Liver (tissue), 9 donors: ENCODE results near the gene RNF151. TPM values are rescaled to one million over a fixed set of nuclear protein-coding genes. Genes with fewer than 3 reads are reported as not detected.

Experiments used
- DNase-seq: peaks from one replicate; pipeline ENCODE4 v3.0.0-alpha.2; 2017; ENCODE audit warnings: low spot score
- H3K27ac ChIP-seq, 2 donors: one replicate each; pipeline ENCODE4 v1.7.0; 2013; ENCODE audit warnings: inconsistent platforms in 2 of 2, low read length in 2 of 2, control low read depth in 1 of 2, low read depth in 1 of 2, mild to moderate bottlenecking in 1 of 2
- H3K27me3 ChIP-seq, 4 donors: one replicate each; pipeline versions ENCODE4 v1.6.1 to v1.7.0; 2013; ENCODE audit warnings: low read length in 3 of 4, inconsistent platforms in 1 of 4, mild to moderate bottlenecking in 1 of 4, moderate library complexity in 1 of 4; ENCODE audit not compliant: control insufficient read depth in 4 of 4, insufficient read depth in 4 of 4
- H3K36me3 ChIP-seq, 4 donors: one replicate each; pipeline versions ENCODE4 v1.6.1 to v1.7.0; 2013; ENCODE audit warnings: low read length in 3 of 4, mild to moderate bottlenecking in 3 of 4, low read depth in 1 of 4, moderate library complexity in 1 of 4; ENCODE audit not compliant: control insufficient read depth in 4 of 4, insufficient read depth in 3 of 4
- H3K4me1 ChIP-seq, 4 donors: one replicate each; pipeline versions ENCODE4 v1.6.1 to v1.7.0; 2013; ENCODE audit warnings: low read length in 3 of 4, mild to moderate bottlenecking in 3 of 4, moderate library complexity in 1 of 4; ENCODE audit not compliant: control insufficient read depth in 4 of 4, insufficient read depth in 4 of 4
- H3K4me3 ChIP-seq, 3 donors: one replicate each; pipeline versions ENCODE4 v1.6.1 to v1.7.0; 2013; ENCODE audit warnings: low read length in 3 of 3, control low read depth in 1 of 3, low read depth in 1 of 3, mild to moderate bottlenecking in 1 of 3
- H3K9ac ChIP-seq, 2 donors: one replicate each; pipeline ENCODE4 v1.7.0; 2013; ENCODE audit warnings: low read length in 2 of 2, mild to moderate bottlenecking in 2 of 2, moderate library complexity in 2 of 2, control low read depth in 1 of 2, low read depth in 1 of 2
- H3K9me3 ChIP-seq, 4 donors: one replicate each; pipeline versions ENCODE4 v1.6.1 to v1.7.0; 2013; ENCODE audit warnings: low read length in 3 of 4; ENCODE audit not compliant: control insufficient read depth in 4 of 4
- EGR1 ChIP-seq, 2 donors: IDR thresholded peaks; 2 replicates each; pipeline ENCODE4 v1.6.1; 2016 to 2018; ENCODE audit warnings: antibody characterized with exemption in 2 of 2, low read depth in 2 of 2
- FOXA1 ChIP-seq: IDR thresholded peaks from 2 replicates; pipeline ENCODE4 v1.6.1; 2016; ENCODE audit warnings: antibody characterized with exemption
- FOXA2 ChIP-seq: IDR thresholded peaks from 2 replicates; pipeline ENCODE4 v1.6.1; 2016; ENCODE audit warnings: antibody characterized with exemption
- GABPA ChIP-seq, 2 donors: IDR thresholded peaks in 1 of 2; conservative IDR thresholded peaks in 1 of 2; 2 replicates each; pipeline ENCODE4 v1.6.1; 2016; ENCODE audit warnings: antibody characterized with exemption in 2 of 2, mild to moderate bottlenecking in 1 of 2, moderate library complexity in 1 of 2
- HNF4A ChIP-seq, 2 donors: conservative IDR thresholded peaks; 2 replicates each; pipeline ENCODE4 v1.6.1; 2016; ENCODE audit warnings: antibody characterized with exemption in 2 of 2, mild to moderate bottlenecking in 2 of 2
- HNF4G ChIP-seq: IDR thresholded peaks from 2 replicates; pipeline ENCODE4 v1.6.1; 2016; ENCODE audit warnings: antibody characterized with exemption
- JUND ChIP-seq, 2 donors: IDR thresholded peaks; 2 replicates each; pipeline ENCODE4 v1.6.1; 2016; ENCODE audit warnings: antibody characterized with exemption in 2 of 2
- RAD21 ChIP-seq, 2 donors: IDR thresholded peaks; 2 replicates each; pipeline ENCODE4 v1.6.1; 2016; ENCODE audit warnings: antibody characterized with exemption in 2 of 2, mild to moderate bottlenecking in 2 of 2
- SP1 ChIP-seq: IDR thresholded peaks from 2 replicates; pipeline ENCODE4 v1.6.1; 2018; ENCODE audit warnings: antibody characterized with exemption, mild to moderate bottlenecking
- TAF1 ChIP-seq: conservative IDR thresholded peaks from 2 replicates; pipeline ENCODE4 v1.6.1; 2016; ENCODE audit warnings: antibody characterized with exemption, mild to moderate bottlenecking
- WGBS: extraction: QIAGEN DNeasy Blood & Tissue Kit; methylation state at CpG from one replicate; pipeline ENCODE4 v1.1.7; 2013; 5-methylcytosine and 5-hydroxymethylcytosine counted together
- polyA plus RNA-seq, 2 donors: library from polyadenylated mRNA; stranded (reverse) in 1 of 2; unstranded in 1 of 2; fragments of 200-250 nt in 1 of 2; fragments of >200 nt in 1 of 2; fragmentation: Nextera tagmentation in 1 of 2; extraction: Ambion mirVana in 1 of 2; gene quantifications; one replicate each; pipeline versions ENCODE4 v1.2.1 to v1.2.3, GENCODE V29; 2013 to 2015
- total RNA-seq, 2 donors: library from RNA; depleted of rRNA; stranded (reverse); fragments of >200 nt; gene quantifications; one replicate each; pipeline ENCODE4 v1.2.3, GENCODE V29; 2014
- TF ChIP-seq, protein P1 (sequence below): fragments of 150-350 bp; IDR thresholded peaks from 2 replicates; pipeline ENCODE4 v1.5.1; 2017; ENCODE audit warnings: improper control_type of control experiment, low read depth, low read length; ENCODE audit not compliant: missing input control
- TF ChIP-seq, protein P2 (sequence below): IDR thresholded peaks from 2 replicates; pipeline ENCODE4 v1.6.1; 2016; ENCODE audit warnings: antibody characterized with exemption, mild to moderate bottlenecking
- TF ChIP-seq, protein P3 (sequence below): IDR thresholded peaks from 2 replicates; pipeline ENCODE4 v1.6.1; 2016; ENCODE audit warnings: antibody characterized with exemption
- TF ChIP-seq, protein P4 (sequence below): IDR thresholded peaks from 2 replicates; pipeline ENCODE4 v1.6.1; 2016; ENCODE audit warnings: antibody characterized with exemption
- donor health status: healthy.
- donor health status: healthy.
- donor health status: healthy.
- donor health status: healthy.
- donor health status: healthy.

RNF151 gene
- total and polyA plus RNA-seq, 4 donors: not detected

DNA sequence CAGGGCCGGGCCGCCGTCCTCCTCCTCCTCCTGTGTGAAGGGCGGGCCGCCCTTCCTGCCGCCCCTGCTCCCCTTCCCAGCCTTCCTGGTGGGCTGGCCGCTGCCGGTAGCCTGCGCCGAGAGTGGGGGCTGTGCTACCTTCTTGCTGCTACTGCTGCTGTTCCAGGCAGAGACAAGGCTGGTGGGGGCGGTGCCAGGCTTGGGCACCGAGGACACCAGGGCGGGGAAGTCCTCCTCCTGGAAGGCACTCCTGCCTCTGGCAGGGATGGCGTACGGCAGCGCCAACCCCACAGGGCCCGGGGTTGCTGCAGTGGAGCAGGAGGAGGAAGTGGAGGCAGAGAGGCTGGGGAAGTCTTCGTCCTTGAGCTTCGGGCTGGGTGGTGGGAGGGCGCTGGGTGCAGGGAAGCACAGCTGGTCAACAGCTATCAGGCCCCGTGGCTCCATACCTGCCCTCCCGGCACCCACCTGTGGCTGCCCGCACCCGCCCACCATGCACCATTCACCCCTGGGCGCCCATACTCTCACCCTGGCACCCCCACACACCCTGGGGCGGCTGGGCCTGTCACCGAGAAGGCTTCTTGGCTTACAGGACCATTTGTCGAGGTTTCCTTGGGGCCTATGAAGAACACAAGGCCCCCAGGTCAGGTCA, 33.3 kb downstream of the RNF151 start:
- Histone ChIP-seq H3K27ac (no peak overlapping the region), H3K27me3 (no peaks in the 10 kb centered on the region), H3K4me1 (peaks cover 10 to 18% (median 15%) of the 10 kb centered on the region in 4 donors), H3K9ac (no peak overlapping the region), H3K4me3 (no peak overlapping the region), H3K36me3 (peaks cover 24 to 67% (median 28%) of the 10 kb centered on the region in 4 donors), H3K9me3 (no peaks in the 10 kb centered on the region)
- TF ChIP-seq HNF4A (conservative IDR thresholded peaks at IDR 0.05) (no peak), TAF1 (no peak), EGR1 (IDR thresholded peaks at IDR 0.05; ENCODE audit: low read depth in 2 of 2) (no peak)
- TF ChIP-seq, protein P1, sequence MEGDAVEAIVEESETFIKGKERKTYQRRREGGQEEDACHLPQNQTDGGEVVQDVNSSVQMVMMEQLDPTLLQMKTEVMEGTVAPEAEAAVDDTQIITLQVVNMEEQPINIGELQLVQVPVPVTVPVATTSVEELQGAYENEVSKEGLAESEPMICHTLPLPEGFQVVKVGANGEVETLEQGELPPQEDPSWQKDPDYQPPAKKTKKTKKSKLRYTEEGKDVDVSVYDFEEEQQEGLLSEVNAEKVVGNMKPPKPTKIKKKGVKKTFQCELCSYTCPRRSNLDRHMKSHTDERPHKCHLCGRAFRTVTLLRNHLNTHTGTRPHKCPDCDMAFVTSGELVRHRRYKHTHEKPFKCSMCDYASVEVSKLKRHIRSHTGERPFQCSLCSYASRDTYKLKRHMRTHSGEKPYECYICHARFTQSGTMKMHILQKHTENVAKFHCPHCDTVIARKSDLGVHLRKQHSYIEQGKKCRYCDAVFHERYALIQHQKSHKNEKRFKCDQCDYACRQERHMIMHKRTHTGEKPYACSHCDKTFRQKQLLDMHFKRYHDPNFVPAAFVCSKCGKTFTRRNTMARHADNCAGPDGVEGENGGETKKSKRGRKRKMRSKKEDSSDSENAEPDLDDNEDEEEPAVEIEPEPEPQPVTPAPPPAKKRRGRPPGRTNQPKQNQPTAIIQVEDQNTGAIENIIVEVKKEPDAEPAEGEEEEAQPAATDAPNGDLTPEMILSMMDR: no peak
- TF ChIP-seq, protein P2, sequence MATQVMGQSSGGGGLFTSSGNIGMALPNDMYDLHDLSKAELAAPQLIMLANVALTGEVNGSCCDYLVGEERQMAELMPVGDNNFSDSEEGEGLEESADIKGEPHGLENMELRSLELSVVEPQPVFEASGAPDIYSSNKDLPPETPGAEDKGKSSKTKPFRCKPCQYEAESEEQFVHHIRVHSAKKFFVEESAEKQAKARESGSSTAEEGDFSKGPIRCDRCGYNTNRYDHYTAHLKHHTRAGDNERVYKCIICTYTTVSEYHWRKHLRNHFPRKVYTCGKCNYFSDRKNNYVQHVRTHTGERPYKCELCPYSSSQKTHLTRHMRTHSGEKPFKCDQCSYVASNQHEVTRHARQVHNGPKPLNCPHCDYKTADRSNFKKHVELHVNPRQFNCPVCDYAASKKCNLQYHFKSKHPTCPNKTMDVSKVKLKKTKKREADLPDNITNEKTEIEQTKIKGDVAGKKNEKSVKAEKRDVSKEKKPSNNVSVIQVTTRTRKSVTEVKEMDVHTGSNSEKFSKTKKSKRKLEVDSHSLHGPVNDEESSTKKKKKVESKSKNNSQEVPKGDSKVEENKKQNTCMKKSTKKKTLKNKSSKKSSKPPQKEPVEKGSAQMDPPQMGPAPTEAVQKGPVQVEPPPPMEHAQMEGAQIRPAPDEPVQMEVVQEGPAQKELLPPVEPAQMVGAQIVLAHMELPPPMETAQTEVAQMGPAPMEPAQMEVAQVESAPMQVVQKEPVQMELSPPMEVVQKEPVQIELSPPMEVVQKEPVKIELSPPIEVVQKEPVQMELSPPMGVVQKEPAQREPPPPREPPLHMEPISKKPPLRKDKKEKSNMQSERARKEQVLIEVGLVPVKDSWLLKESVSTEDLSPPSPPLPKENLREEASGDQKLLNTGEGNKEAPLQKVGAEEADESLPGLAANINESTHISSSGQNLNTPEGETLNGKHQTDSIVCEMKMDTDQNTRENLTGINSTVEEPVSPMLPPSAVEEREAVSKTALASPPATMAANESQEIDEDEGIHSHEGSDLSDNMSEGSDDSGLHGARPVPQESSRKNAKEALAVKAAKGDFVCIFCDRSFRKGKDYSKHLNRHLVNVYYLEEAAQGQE: no peak
- WGBS: 93% methylated on average over 28 of the region's 28 CpGs
- DNase-seq: no peak

DNA sequence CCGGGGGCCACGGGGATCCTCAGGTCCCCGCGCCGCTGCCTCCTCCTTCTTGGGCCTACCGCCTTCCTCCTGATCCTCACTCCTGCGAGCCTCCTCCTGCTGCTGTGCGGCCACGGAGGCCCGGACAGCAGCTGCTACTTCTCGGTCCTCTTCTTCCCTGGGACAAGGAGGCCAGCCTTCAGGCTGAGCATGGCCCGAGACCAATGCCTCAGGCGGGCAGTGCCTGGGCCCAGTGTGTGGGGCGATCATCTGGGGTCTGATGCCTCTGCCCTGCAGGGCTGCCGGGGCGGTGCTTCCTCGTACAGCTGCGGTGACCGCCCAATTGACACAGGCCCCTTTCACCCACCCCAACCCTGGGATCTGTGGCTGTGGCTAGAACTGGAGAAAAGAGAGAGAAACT, 34.4 kb downstream of the RNF151 start:
- no peak overlapping the region for H3K4me3 ChIP-seq
- whole genome bisulfite sequencing: 95% methylated on average over 19 of the region's 19 CpGs
- H3K27me3 ChIP-seq: no peaks in the 10 kb centered on the region
- no peak for DNase-seq
- no peak for TF ChIP-seq GABPA (IDR thresholded peaks at IDR 0.05 in 1 of 2, conservative IDR thresholded peaks at IDR 0.05 in 1 of 2)
- TF ChIP-seq JUND (IDR thresholded peaks at IDR 0.05): no peak
- TF ChIP-seq, protein P1: no peak
- TF ChIP-seq FOXA2: no peak
- TF ChIP-seq, protein P3, sequence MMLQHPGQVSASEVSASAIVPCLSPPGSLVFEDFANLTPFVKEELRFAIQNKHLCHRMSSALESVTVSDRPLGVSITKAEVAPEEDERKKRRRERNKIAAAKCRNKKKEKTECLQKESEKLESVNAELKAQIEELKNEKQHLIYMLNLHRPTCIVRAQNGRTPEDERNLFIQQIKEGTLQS: no peak
- no peak for TF ChIP-seq EGR1 (IDR thresholded peaks at IDR 0.05; ENCODE audit: low read depth in 2 of 2)
- no peak for TF ChIP-seq FOXA1
- TF ChIP-seq HNF4A (conservative IDR thresholded peaks at IDR 0.05): no peak
- TF ChIP-seq RAD21 (IDR thresholded peaks at IDR 0.05): no peak
- TF ChIP-seq, protein P2: no peak
- TF ChIP-seq, protein P4, sequence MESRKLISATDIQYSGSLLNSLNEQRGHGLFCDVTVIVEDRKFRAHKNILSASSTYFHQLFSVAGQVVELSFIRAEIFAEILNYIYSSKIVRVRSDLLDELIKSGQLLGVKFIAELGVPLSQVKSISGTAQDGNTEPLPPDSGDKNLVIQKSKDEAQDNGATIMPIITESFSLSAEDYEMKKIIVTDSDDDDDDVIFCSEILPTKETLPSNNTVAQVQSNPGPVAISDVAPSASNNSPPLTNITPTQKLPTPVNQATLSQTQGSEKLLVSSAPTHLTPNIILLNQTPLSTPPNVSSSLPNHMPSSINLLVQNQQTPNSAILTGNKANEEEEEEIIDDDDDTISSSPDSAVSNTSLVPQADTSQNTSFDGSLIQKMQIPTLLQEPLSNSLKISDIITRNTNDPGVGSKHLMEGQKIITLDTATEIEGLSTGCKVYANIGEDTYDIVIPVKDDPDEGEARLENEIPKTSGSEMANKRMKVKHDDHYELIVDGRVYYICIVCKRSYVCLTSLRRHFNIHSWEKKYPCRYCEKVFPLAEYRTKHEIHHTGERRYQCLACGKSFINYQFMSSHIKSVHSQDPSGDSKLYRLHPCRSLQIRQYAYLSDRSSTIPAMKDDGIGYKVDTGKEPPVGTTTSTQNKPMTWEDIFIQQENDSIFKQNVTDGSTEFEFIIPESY: no peak
- TF ChIP-seq HNF4G: no peak
- no peak for TF ChIP-seq SP1
- no peak for TF ChIP-seq TAF1
- H3K27ac ChIP-seq: no peak overlapping the region
- H3K36me3 ChIP-seq: peaks cover 24 to 67% (median 28%) of the 10 kb centered on the region in 4 donors
- H3K9ac ChIP-seq: no peak overlapping the region
- no peaks in the 10 kb centered on the region for H3K9me3 ChIP-seq
- H3K4me1 ChIP-seq: peaks cover 15 to 28% (median 21%) of the 10 kb centered on the region in 4 donors
